ENCODE measurements around the gene SPATS2L.

Gene SPATS2L

GRCh38 chr2:200306196-200306930, at the start of gene SPATS2L:
SPATS2L (plus strand) TSS chr2:200306693; CDS start chr2:200389245, 82,552 bp downstream.
- DNase-seq = peak; percentile 73

DNA sequence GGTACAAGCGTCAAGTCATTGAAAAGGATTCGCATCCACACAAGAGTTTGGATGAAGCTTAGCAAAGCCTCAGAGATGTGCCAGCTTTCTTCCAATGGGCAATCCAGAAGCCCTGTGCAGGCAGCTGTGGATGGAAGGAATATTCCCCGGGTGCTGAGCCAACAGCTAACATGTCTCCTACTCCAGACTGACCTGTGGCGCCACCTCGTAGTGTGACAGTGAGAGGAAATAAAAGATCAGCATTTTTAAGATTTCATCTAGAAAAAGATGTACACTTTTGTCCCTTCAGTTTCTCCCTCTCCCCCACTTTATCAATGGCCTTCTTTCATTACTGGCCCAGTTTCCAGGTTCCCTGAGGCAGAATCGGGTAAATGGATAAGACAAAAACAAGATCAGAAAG, 48.9 kb upstream of the SPATS2L start:
- DNase-seq = no peak

DNA sequence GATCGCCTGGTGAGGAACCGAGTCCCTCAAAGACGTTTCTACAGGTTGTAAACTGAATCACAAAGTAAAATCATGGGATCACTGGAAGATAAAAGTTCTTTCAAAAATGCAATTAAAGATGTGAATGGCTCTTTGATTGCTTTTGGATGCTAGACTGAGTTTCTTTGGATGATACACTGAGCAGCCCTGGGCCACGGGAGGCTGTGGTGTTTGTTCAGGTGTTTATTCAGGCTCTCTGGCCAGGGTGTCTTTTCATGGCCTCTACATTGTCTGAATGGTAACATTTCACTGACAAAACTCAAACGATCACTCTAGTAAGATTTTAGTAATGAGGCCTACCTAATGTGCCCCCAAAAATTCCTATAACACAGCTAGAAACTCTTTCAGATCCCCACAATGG, 48.4 kb upstream of the SPATS2L start:
- no peak for DNase-seq

GRCh38 chr2:200258881-200259576, 47.5 kb upstream of the SPATS2L start:
- DNase-seq = peak; percentile 16

DNA sequence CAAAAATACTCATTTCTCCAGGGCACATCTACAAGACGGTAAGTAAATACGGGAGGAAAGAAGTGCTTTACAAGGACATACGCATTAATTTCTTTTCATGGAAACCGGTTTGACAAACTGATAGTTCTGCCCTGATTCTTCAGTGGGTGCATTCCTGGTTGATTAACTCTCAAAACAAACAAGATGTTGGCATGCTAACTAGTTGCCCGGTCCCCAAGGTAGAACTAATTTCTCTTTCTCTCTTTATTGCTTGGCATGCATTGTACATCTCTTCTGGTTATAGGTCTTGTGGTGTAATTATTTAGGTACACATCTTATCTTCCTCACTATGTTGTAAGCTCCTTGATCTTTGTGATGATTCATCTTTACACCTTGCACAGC, 46.9 kb upstream of the SPATS2L start:
- no peak for DNase-seq

DNA sequence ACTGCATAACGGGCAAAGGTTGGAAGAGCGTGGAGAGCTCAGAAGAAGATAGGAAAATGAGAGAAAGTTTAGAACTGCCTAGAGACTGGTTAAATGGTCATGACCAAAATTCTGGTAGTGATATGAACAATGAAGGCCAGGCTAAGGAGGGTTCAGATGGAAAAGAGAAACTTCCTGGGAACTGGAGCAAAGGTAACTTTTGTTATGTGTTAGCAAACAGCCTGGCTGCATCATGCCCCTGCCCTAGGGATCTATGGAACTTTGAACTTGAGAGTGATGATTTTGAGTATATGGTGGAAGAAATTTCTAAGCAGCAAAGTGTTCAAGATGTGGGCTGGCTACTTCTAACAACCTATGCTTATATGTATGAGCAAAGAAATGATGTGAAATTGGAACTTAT, 44.4 kb upstream of the SPATS2L start:
- no peak for DNase-seq

- DNase-seq = no peak
These were observed 43.2 kb upstream of the SPATS2L start for GRCh38 chr2:200263279-200263678.

GRCh38 chr2:200264631-200265030, 41.9 kb upstream of the SPATS2L start:
- DNase-seq = no peak

DNA sequence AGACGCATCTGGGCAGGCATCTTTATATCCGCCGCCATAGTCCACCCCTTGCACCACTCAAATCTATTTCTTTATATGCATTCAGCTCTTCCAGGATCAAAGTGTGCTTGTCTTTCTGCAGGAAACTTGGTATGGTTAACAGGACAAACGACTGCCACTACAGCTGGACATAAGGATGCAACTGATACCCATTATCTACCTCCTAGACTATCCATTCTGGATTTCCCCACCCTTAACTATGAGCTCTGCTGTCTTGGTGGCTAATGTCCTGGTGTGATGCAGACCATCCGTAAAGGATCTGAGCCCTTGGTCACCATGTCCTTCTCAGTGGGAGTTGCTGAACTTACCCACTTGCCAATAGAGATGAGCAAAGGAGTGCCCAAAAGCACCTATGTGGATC, 40.1 kb upstream of the SPATS2L start:
- DNase-seq = no peak

GRCh38 chr2:200267350-200267749, 39.1 kb upstream of the SPATS2L start:
- DNase-seq = no peak

GRCh38 chr2:200270732-200271131, 35.8 kb upstream of the SPATS2L start:
- no peak for DNase-seq

- DNase-seq = no peak
These were observed 34.2 kb upstream of the SPATS2L start for GRCh38 chr2:200272320-200272719.

GRCh38 chr2:200274116-200275075, 32.1 kb upstream of the SPATS2L start:
- no peak for DNase-seq

DNA sequence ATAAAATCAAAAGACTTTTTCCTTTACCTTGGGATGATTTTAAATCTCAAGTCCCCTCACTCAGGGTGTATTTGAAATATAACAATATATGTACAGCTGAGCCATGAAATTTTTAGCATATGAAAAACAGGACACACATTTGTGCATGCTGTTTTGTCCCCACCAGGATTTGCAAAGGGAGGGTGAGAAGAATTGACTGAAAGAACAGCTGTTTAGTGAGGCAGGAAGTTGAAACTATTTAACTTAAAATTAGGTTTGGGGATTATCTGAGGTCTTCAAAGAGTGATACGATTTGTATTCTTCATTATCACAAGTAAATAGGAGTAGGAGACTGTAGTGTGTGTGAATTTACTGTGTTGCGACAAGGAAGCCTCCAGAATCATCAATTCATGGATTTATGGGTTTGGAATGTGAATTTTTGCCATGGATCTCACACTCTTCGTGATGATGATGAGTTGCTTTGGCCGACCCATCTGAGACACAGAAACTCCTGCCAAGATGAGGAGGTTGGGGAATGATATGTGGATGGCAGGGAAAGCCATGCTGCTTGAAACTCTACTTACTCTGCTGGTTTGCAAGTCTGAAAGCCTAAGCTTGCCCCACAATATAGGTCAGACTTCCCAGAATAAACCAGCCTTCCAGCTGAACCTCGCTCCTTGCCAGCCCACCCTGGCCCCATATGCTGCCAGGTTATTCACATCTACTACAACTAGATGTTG, 31.0 kb upstream of the SPATS2L start:
- DNase-seq = no peak

GRCh38 chr2:200276472-200276871, 30.0 kb upstream of the SPATS2L start:
- DNase-seq = no peak

DNA sequence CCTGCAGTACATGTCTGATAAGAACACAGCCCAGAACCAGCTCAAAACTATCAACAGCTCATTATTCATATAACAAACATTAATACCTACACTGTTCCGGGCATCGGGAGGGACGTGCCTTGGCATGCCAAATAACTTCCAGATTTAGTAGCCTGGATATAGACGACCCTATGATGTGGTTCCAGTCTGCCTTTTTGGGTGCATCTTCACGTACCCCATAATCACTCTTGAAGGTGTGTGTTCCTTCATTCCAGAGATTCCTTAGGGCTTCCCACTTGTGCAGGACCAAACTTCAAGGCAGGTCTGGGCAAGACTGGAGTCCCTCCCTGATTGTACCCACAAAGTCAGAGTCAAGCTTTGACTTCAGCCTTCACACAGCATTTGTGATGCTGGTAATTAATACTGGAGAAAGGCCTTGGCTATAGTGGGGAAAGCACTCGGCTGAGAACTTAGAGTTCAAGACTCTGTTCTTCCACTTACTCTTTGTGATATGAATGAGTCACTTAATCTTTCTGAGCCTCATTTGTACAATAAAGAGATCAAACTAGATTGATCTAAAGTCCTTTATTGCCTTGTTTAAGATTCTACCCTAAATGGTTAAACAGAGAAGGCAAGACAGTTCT, 27.7 kb upstream of the SPATS2L start:
- DNase-seq = no peak

DNA sequence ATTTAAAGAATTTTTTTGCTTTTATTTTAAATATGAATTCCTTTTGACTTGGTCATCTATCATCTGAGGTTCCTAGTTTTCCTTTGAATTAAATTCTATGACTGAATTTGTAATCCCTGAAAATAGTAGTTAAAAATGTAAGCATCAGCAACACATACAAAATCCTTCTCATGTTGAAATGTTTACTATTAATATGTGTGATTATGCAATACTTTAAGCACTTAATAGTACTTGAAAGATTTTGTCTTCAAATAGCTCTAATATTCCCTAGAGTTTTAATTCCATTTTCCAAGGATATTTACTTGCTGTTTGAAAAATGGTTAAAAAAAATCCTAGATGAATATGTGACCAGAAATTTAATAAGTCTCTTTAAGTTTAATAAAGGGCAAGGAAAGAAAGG, 26.6 kb upstream of the SPATS2L start:
- DNase-seq = no peak

DNA sequence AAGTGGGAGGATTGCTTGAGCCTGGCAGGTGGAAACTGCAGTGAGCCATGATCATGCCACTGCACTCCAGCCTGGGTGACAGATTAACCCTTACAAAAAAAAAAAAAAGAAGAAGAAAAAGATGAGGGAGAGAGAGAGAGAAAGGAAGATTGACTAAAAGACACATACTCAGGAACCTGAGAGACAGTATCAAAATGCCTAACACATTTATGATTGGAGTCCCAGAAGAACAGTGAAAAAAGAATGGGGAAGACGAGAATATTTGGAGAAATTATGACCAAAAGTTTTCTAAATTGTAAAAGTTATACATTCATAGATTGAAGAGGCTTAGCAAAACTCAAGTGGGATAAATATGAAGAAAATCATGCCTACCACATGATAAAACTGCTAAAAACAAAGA, 19.9 kb upstream of the SPATS2L start:
- no peak for DNase-seq

GRCh38 chr2:200288670-200289429, 17.6 kb upstream of the SPATS2L start:
- peak; percentile 36 for DNase-seq

DNA sequence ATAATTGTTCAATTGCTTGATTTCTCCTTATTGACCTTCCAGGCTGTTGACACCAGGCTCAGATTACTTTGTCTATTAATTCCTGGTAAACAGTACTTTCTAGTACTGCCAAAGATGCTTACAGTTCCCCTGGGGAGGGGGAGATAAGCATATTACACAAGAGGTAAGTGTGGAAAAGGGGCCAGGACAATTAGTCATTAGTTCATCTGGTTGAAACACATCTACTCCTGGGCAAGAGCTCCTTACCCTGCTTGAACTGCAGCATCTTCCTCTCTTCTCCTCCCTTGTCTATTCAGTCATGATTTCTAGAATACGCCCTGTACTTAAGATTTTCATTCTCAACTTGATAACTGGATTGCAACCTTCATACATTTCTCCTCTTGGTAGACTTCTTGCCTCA, 10.4 kb upstream of the SPATS2L start:
- no peak for DNase-seq

DNA sequence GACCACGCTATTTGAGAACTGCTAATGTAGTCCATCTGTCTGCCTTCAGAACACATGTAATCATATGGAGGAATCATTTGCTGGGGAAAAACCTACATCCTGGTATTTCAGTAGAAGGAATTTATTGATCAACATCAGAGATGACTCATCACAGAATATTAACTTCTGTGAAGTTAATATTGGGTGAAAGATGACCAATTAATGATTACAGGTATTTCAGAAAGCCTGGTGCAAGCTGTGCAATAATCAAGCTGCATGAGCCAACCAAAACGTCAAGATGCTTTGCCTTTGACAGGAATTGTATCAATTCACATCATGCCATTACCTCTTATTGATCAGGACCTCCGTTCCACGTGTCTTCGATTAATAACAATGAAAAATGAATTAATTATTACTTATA, 9.4 kb upstream of the SPATS2L start:
- DNase-seq = no peak

DNA sequence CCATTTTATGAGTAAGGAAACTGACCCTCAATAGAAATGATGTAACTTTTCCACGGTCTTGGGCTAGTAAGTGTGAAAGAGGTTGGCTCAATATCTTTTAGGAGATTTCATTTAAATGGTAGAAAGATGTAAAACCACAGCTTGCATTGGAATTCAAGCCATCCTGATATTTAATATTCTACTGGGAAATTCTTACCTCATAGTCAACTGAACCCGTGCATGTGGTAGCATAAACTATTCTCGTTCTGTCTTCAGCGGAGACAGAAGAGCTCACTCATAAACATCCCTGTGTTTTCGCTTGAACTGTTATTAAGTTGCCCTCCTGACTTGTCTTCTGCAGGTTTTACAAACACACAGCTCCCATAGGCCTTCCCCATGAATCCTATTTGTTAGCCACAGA, 8.5 kb upstream of the SPATS2L start:
- no peak for DNase-seq

All from NCI-H226 (cell line).